Liver (tissue), 3 donors: ENCODE results near the gene XYLT1.

Source experiments
- ATF3 ChIP-seq: IDR thresholded peaks from 2 replicates; pipeline ENCODE4 v1.6.1; 2016; ENCODE audit warnings: antibody characterized with exemption
- EGR1 ChIP-seq, 2 donors: IDR thresholded peaks; 2 replicates each; pipeline ENCODE4 v1.6.1; 2016 to 2018; ENCODE audit warnings: antibody characterized with exemption in 2 of 2, low read depth in 2 of 2
- GABPA ChIP-seq, 2 donors: IDR thresholded peaks in 1 of 2; conservative IDR thresholded peaks in 1 of 2; 2 replicates each; pipeline ENCODE4 v1.6.1; 2016; ENCODE audit warnings: antibody characterized with exemption in 2 of 2, mild to moderate bottlenecking in 1 of 2, moderate library complexity in 1 of 2
- HNF4A ChIP-seq, 2 donors: conservative IDR thresholded peaks; 2 replicates each; pipeline ENCODE4 v1.6.1; 2016; ENCODE audit warnings: antibody characterized with exemption in 2 of 2, mild to moderate bottlenecking in 2 of 2
- HNF4G ChIP-seq: IDR thresholded peaks from 2 replicates; pipeline ENCODE4 v1.6.1; 2016; ENCODE audit warnings: antibody characterized with exemption
- JUND ChIP-seq, 2 donors: IDR thresholded peaks; 2 replicates each; pipeline ENCODE4 v1.6.1; 2016; ENCODE audit warnings: antibody characterized with exemption in 2 of 2
- MAX ChIP-seq: IDR thresholded peaks from 2 replicates; pipeline ENCODE4 v1.6.1; 2016; ENCODE audit warnings: antibody characterized with exemption
- RAD21 ChIP-seq, 2 donors: IDR thresholded peaks; 2 replicates each; pipeline ENCODE4 v1.6.1; 2016; ENCODE audit warnings: antibody characterized with exemption in 2 of 2, mild to moderate bottlenecking in 2 of 2
- REST ChIP-seq: IDR thresholded peaks from 2 replicates; pipeline ENCODE4 v1.6.1; 2016; ENCODE audit warnings: antibody characterized with exemption, mild to moderate bottlenecking
- RXRA ChIP-seq, 2 donors: IDR thresholded peaks; 2 replicates each; pipeline ENCODE4 v1.6.1; 2017 to 2018; ENCODE audit warnings: antibody characterized with exemption in 2 of 2, mild to moderate bottlenecking in 1 of 2
- TAF1 ChIP-seq: conservative IDR thresholded peaks from 2 replicates; pipeline ENCODE4 v1.6.1; 2016; ENCODE audit warnings: antibody characterized with exemption, mild to moderate bottlenecking
- YY1 ChIP-seq: IDR thresholded peaks from 2 replicates; pipeline ENCODE4 v1.6.1; 2016; ENCODE audit warnings: antibody characterized with exemption, mild to moderate bottlenecking
- TF ChIP-seq, protein P1 (sequence below): fragments of 150-350 bp; IDR thresholded peaks from 2 replicates; pipeline ENCODE4 v1.5.1; 2017; ENCODE audit warnings: improper control_type of control experiment, low read depth, low read length; ENCODE audit not compliant: missing input control
- donor health status: healthy.
- donor health status: healthy.

DNA sequence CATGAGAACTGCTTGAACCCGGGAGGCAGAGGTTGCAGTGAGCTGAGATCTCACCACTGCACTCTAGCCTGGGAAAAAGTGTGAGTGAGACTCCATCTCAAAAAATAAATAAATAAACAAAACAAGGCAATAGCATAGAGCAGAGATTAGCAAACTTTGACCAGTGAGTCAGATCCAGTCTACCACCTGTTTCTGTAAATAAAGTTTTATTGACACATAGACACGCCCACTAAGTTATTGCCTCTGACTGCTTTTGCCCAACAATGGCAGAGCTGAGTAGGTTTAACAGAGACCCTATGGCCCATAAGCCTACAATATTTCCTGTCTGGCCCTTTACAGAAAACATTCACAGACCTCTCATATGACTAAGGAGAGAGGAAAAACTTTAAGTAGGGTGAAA, 44.3 kb downstream of the XYLT1 start:
- no peak for TF ChIP-seq REST
- TF ChIP-seq, protein P1, sequence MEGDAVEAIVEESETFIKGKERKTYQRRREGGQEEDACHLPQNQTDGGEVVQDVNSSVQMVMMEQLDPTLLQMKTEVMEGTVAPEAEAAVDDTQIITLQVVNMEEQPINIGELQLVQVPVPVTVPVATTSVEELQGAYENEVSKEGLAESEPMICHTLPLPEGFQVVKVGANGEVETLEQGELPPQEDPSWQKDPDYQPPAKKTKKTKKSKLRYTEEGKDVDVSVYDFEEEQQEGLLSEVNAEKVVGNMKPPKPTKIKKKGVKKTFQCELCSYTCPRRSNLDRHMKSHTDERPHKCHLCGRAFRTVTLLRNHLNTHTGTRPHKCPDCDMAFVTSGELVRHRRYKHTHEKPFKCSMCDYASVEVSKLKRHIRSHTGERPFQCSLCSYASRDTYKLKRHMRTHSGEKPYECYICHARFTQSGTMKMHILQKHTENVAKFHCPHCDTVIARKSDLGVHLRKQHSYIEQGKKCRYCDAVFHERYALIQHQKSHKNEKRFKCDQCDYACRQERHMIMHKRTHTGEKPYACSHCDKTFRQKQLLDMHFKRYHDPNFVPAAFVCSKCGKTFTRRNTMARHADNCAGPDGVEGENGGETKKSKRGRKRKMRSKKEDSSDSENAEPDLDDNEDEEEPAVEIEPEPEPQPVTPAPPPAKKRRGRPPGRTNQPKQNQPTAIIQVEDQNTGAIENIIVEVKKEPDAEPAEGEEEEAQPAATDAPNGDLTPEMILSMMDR, result no peak
- no peak for TF ChIP-seq EGR1 (IDR thresholded peaks at IDR 0.05; ENCODE audit: low read depth in 2 of 2)
- TF ChIP-seq MAX, result no peak
- no peak for TF ChIP-seq RAD21 (IDR thresholded peaks at IDR 0.05)
- no peak for TF ChIP-seq YY1
- no peak for TF ChIP-seq RXRA (IDR thresholded peaks at IDR 0.05)
- no peak for TF ChIP-seq JUND (IDR thresholded peaks at IDR 0.05)
- TF ChIP-seq ATF3, result no peak
- no peak for TF ChIP-seq TAF1
- TF ChIP-seq HNF4G, result no peak
- TF ChIP-seq GABPA (IDR thresholded peaks at IDR 0.05 in 1 of 2, conservative IDR thresholded peaks at IDR 0.05 in 1 of 2), result no peak
- no peak for TF ChIP-seq HNF4A (conservative IDR thresholded peaks at IDR 0.05)
